Lower leg skin (tissue), 3 donors: ENCODE measurements around the gene CARS1.

Source experiments
- POLR2A ChIP-seq, 2 donors: fragments of 450-650 bp; IDR thresholded peaks; one replicate each; pipeline ENCODE4 v1.6.1; 2016 to 2017; ENCODE audit warnings: antibody characterized with exemption in 2 of 2, mild to moderate bottlenecking in 1 of 2, moderate library complexity in 1 of 2
- TF ChIP-seq, protein P1 (sequence below), 3 donors: fragments of 450-650 bp; IDR thresholded peaks; one replicate each; pipeline ENCODE4 v1.5.1; 2016; ENCODE audit warnings: antibody characterized with exemption in 3 of 3, mild to moderate bottlenecking in 3 of 3, moderate library complexity in 2 of 3

DNA sequence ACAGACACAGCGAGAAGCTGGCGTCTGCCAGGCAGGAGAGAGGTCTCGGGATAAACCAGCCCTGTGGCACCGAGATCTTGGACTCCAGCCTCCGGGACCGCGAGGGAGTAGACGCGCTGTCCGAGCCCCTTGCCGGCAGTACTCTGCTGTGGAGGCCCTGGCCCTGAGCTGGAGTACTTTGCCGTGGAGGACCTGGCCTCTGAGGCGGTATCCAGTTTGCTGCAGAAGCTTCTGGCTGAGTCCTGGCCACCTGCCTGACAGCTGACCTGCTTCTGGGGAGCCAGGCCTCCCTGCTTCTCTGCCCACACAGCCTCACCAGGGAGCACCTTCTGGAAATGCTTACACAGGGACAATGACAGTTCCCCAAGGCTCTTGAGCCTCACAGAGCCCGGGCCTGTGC, 31.6 kb upstream of the CARS1 start:
- TF ChIP-seq, protein P1, sequence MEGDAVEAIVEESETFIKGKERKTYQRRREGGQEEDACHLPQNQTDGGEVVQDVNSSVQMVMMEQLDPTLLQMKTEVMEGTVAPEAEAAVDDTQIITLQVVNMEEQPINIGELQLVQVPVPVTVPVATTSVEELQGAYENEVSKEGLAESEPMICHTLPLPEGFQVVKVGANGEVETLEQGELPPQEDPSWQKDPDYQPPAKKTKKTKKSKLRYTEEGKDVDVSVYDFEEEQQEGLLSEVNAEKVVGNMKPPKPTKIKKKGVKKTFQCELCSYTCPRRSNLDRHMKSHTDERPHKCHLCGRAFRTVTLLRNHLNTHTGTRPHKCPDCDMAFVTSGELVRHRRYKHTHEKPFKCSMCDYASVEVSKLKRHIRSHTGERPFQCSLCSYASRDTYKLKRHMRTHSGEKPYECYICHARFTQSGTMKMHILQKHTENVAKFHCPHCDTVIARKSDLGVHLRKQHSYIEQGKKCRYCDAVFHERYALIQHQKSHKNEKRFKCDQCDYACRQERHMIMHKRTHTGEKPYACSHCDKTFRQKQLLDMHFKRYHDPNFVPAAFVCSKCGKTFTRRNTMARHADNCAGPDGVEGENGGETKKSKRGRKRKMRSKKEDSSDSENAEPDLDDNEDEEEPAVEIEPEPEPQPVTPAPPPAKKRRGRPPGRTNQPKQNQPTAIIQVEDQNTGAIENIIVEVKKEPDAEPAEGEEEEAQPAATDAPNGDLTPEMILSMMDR (IDR thresholded peaks at IDR 0.05), result no peak
- no peak for TF ChIP-seq POLR2A (IDR thresholded peaks at IDR 0.05)
